GM12873 (cell line): ENCODE measurements around the gene OXLD1.

Experiments
- TF ChIP-seq, protein P1 (sequence below): IDR thresholded peaks from 2 replicates; pipeline ENCODE4 v1.5.1; 2012; ENCODE audit warnings: low read depth, mild to moderate bottlenecking, moderate library complexity, low read length, control low read depth; ENCODE audit not compliant: insufficient read depth; ENCODE audit errors: missing control alignments

The OXLD1 gene

DNA sequence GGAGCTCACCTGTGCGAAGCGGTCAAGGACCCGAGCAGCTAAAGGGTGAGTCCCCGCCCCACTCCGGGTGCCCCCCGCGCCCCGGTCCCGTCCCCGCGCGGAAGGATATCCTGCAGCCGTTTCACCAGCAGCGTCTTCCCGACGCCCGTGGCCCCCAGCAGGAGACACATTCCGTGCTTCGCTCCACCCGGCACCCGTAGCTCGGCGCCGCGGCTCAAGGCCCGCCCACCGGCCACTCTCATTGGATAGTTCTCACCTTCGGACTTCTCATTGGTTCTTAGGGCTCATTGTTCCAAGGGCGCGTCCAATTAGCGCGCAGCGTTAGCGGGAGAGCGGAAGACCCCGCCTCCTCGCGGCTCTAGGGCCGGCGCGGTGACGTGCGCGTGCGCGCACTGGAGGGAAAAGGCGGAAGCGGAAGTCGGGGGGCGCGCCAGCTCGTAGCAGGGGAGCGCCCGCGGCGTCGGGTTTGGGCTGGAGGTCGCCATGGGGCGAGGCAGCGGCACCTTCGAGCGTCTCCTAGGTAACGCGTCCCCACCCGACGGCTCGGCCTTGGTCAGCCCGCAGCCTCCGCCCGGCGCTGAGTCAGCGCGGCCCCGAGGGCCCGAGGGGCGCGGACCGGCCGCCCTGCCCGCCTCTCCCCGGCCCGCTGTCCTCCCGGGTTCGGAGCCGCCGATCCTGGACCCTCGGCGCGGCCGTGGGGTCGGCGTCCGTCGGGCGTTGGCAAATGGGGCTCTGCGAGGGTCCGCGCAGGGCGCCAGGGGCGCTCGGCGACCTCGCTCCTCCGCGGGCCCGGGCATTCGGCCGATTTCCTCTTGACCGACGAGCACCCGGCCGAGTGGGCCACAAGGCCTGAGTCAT lies 17.4 kb upstream of the OXLD1 start, which contains the start of the genes ARL16 and HGS:
TSS of gene ARL16 (minus strand) at position 214 of the 858 bp plus-strand sequence. CDS start at position 170, 44 bp downstream.
TSS of gene HGS (plus strand) at position 428 of the 858 bp plus-strand sequence. CDS start at position 484, 56 bp downstream.
- TF ChIP-seq, protein P1, sequence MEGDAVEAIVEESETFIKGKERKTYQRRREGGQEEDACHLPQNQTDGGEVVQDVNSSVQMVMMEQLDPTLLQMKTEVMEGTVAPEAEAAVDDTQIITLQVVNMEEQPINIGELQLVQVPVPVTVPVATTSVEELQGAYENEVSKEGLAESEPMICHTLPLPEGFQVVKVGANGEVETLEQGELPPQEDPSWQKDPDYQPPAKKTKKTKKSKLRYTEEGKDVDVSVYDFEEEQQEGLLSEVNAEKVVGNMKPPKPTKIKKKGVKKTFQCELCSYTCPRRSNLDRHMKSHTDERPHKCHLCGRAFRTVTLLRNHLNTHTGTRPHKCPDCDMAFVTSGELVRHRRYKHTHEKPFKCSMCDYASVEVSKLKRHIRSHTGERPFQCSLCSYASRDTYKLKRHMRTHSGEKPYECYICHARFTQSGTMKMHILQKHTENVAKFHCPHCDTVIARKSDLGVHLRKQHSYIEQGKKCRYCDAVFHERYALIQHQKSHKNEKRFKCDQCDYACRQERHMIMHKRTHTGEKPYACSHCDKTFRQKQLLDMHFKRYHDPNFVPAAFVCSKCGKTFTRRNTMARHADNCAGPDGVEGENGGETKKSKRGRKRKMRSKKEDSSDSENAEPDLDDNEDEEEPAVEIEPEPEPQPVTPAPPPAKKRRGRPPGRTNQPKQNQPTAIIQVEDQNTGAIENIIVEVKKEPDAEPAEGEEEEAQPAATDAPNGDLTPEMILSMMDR: no peak

- TF ChIP-seq, protein P1: no peak
Observed at GRCh38 chr17:81683208-81683583, 16.8 kb upstream of the OXLD1 start.

DNA sequence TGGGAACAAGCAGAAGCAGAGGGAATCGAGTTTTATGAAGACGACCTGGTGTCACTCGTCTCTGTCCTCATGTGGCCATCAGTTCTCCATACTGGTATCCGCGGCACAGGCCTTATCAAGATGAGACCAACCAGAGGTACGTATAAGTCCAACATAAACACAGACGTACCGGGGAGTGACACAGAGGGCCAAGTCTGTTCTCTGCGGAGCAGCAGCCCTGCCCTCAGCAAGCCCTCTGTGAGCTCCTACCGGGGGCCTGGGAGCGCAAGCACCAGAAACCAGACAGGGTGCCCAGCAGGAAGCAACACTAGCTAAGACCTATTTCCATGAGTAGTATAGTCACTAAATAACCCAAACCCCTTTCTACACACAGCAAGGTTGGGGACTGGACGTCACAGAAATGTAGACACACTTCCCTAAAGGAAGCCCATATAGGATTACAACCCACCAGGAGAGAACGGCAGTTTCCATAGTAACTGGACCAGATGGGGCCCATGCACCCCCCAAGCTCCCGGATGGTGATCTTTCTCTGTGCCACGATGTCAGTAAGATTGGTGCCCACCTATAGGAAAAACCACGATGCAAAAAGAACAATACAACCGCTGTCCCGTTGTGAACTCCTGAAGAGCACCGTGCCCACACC lies 16.3 kb upstream of the OXLD1 start:
- TF ChIP-seq, protein P1: no peak

- TF ChIP-seq, protein P1: no peak
Observed at GRCh38 chr17:81681672-81682071, 15.3 kb upstream of the OXLD1 start.

DNA sequence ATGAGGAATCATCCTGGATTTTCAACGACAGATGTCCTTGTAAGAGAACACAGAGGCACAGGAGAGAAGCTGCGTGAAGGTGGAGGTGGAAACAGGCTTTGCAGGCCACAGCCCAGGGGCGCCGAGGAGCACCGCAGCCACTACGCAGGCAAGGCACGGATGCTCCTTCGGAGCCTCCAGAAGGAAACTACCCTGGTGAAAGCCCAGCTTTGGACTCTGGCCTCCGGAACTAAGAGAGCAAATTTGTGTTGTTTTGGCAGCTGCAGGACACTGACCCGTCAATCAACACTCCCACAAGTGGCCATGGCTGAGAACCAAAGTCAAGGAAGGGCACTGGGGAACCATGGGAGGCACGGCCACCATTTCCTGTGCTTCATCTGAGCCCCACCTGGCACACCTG lies 13.7 kb upstream of the OXLD1 start:
- TF ChIP-seq, protein P1: no peak

GRCh38 chr17:81676906-81677305 lies 10.5 kb upstream of the OXLD1 start:
- TF ChIP-seq, protein P1: no peak

- TF ChIP-seq, protein P1: peak; percentile 53
Observed at GRCh38 chr17:81675515-81676221, 9.3 kb upstream of the OXLD1 start.
